ENCODE measurements around the gene MAPK14. TPM values are rescaled to one million over a fixed set of nuclear protein-coding genes. Genes with fewer than 3 reads are reported as not detected.

MAPK14 gene
- total RNA-seq, 1 donor from 2014 or later: 36.5 TPM

- Mint-ChIP-seq H3K9me3 (ENCODE audit: low read depth) (peaks cover 2% of the 10 kb centered on the region), H3K4me3 (ENCODE audit: unreplicated experiment) (no peak overlapping the region), H3K27ac (ENCODE audit: unreplicated experiment) (no peak overlapping the region), H3K4me1 (ENCODE audit: low read depth) (no peaks in the 10 kb centered on the region), H3K27me3 (ENCODE audit: low read depth) (peaks cover 3% of the 10 kb centered on the region), H3K36me3 (ENCODE audit: low read depth) (peaks cover under 1% of the 10 kb centered on the region)
- TF ChIP-seq, protein P1, sequence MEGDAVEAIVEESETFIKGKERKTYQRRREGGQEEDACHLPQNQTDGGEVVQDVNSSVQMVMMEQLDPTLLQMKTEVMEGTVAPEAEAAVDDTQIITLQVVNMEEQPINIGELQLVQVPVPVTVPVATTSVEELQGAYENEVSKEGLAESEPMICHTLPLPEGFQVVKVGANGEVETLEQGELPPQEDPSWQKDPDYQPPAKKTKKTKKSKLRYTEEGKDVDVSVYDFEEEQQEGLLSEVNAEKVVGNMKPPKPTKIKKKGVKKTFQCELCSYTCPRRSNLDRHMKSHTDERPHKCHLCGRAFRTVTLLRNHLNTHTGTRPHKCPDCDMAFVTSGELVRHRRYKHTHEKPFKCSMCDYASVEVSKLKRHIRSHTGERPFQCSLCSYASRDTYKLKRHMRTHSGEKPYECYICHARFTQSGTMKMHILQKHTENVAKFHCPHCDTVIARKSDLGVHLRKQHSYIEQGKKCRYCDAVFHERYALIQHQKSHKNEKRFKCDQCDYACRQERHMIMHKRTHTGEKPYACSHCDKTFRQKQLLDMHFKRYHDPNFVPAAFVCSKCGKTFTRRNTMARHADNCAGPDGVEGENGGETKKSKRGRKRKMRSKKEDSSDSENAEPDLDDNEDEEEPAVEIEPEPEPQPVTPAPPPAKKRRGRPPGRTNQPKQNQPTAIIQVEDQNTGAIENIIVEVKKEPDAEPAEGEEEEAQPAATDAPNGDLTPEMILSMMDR (IDR thresholded peaks at IDR 0.05): no peak
- DNase-seq (ENCODE audit: low spot score): no peak
These were observed 27.2 kb upstream of the MAPK14 start for GRCh38 chr6:36000451-36000850.

GRCh38 chr6:36015666-36016065, 11.9 kb upstream of the MAPK14 start:
- no peaks in the 10 kb centered on the region for H3K36me3 Mint-ChIP-seq (ENCODE audit: low read depth)
- no peaks in the 10 kb centered on the region for H3K4me1 Mint-ChIP-seq (ENCODE audit: low read depth)
- no peaks in the 10 kb centered on the region for H3K9me3 Mint-ChIP-seq (ENCODE audit: low read depth)
- H3K27ac Mint-ChIP-seq (ENCODE audit: unreplicated experiment): no peak overlapping the region
- TF ChIP-seq, protein P1 (IDR thresholded peaks at IDR 0.05): no peak
- no peak overlapping the region for H3K4me3 Mint-ChIP-seq (ENCODE audit: unreplicated experiment)
- peaks cover 8% of the 10 kb centered on the region for H3K27me3 Mint-ChIP-seq (ENCODE audit: low read depth)
- DNase-seq (ENCODE audit: low spot score): no peak

GRCh38 chr6:36018339-36018738, 9.3 kb upstream of the MAPK14 start:
- Mint-ChIP-seq H3K9me3 (ENCODE audit: low read depth) (no peaks in the 10 kb centered on the region), H3K27ac (ENCODE audit: unreplicated experiment) (no peak overlapping the region), H3K27me3 (ENCODE audit: low read depth) (peaks cover 8% of the 10 kb centered on the region), H3K4me3 (ENCODE audit: unreplicated experiment) (no peak overlapping the region), H3K4me1 (ENCODE audit: low read depth) (no peaks in the 10 kb centered on the region), H3K36me3 (ENCODE audit: low read depth) (no peaks in the 10 kb centered on the region)
- no peak for DNase-seq (ENCODE audit: low spot score)
- TF ChIP-seq, protein P1 (IDR thresholded peaks at IDR 0.05): no peak

- Mint-ChIP-seq H3K4me3 (ENCODE audit: unreplicated experiment) (no peak overlapping the region), H3K36me3 (ENCODE audit: low read depth) (no peaks in the 10 kb centered on the region), H3K4me1 (ENCODE audit: low read depth) (no peaks in the 10 kb centered on the region), H3K27ac (ENCODE audit: unreplicated experiment) (no peak overlapping the region), H3K27me3 (ENCODE audit: low read depth) (peaks cover 10% of the 10 kb centered on the region), H3K9me3 (ENCODE audit: low read depth) (no peaks in the 10 kb centered on the region)
- no peak for DNase-seq (ENCODE audit: low spot score)
- TF ChIP-seq, protein P1 (IDR thresholded peaks at IDR 0.05): no peak
These were observed 8.4 kb upstream of the MAPK14 start for GRCh38 chr6:36019167-36019566.

GRCh38 chr6:36020154-36020553, 7.5 kb upstream of the MAPK14 start:
- Mint-ChIP-seq H3K4me1 (ENCODE audit: low read depth) (no peaks in the 10 kb centered on the region), H3K36me3 (ENCODE audit: low read depth) (no peaks in the 10 kb centered on the region), H3K27ac (ENCODE audit: unreplicated experiment) (no peak overlapping the region), H3K27me3 (ENCODE audit: low read depth) (peaks cover 9% of the 10 kb centered on the region), H3K4me3 (ENCODE audit: unreplicated experiment) (no peak overlapping the region), H3K9me3 (ENCODE audit: low read depth) (no peaks in the 10 kb centered on the region)
- no peak for DNase-seq (ENCODE audit: low spot score)
- TF ChIP-seq, protein P1 (IDR thresholded peaks at IDR 0.05): no peak

All from chondrocyte (in vitro differentiated cells).